CD8-positive, alpha-beta memory T cell (primary cell): ENCODE data around the gene OPCML. TPM values are rescaled to one million over a fixed set of nuclear protein-coding genes. Genes with fewer than 3 reads are reported as not detected.

Source experiments
- CTCF ChIA-PET: fragments of 350-600 bp; sonication (Branson Sonifier 250); formaldehyde crosslinking; loops from one replicate; lab custom pipeline; 2021; ENCODE audit warnings: antibody characterized with exemption; lab: Charles Lee
- POLR2A ChIA-PET: fragments of 350-600 bp; sonication (Branson Sonifier 250); formaldehyde crosslinking; loops from one replicate; lab custom pipeline; 2021; ENCODE audit warnings: antibody characterized with exemption; lab: Charles Lee
- DNase-seq, 5 donors: peaks; one replicate each; pipeline versions ENCODE4 v3.0.0 to v3.0.0-alpha.2; 2020 to 2022; ENCODE audit warnings: mixed read lengths in 1 of 5
- H3K27ac ChIP-seq: one replicate; pipeline ENCODE4 v1.7.0; 2013; ENCODE audit warnings: low read depth, mild to moderate bottlenecking, low read length, moderate library complexity
- H3K27me3 ChIP-seq: 2 replicates; pipeline ENCODE4 v1.7.0; 2013; ENCODE audit warnings: low read length, mild to moderate bottlenecking; ENCODE audit not compliant: insufficient read depth, poor library complexity, severe bottlenecking
- H3K36me3 ChIP-seq: 2 replicates; pipeline ENCODE4 v1.7.0; 2013; ENCODE audit warnings: mild to moderate bottlenecking, low read length, moderate library complexity; ENCODE audit not compliant: insufficient read depth
- H3K4me1 ChIP-seq: 2 replicates; pipeline ENCODE4 v1.7.0; 2013; ENCODE audit warnings: mild to moderate bottlenecking, low read length, moderate library complexity; ENCODE audit not compliant: insufficient read depth
- H3K4me3 ChIP-seq: 2 replicates; pipeline ENCODE4 v1.7.0; 2013; ENCODE audit warnings: mild to moderate bottlenecking, low read length
- H3K9me3 ChIP-seq: 2 replicates; pipeline ENCODE4 v1.7.0; 2013; ENCODE audit warnings: mild to moderate bottlenecking, low read length
- H3K27ac Mint-ChIP-seq, 8 donors: one replicate each; pipeline ENCODE4 v1.8.0; 2020 to 2021; ENCODE audit warnings: mixed read lengths in 8 of 8, mild to moderate bottlenecking in 6 of 8, inconsistent platforms in 3 of 8, moderate library complexity in 3 of 8
- H3K27me3 Mint-ChIP-seq, 2 donors: one replicate each; pipeline ENCODE4 v1.8.0; 2020 to 2021; ENCODE audit warnings: mixed read lengths in 2 of 2, mild to moderate bottlenecking in 1 of 2, moderate library complexity in 1 of 2
- H3K36me3 Mint-ChIP-seq, 3 donors: one replicate each; pipeline ENCODE4 v1.8.0; 2020 to 2021; ENCODE audit warnings: mixed read lengths in 3 of 3, inconsistent platforms in 1 of 3, mild to moderate bottlenecking in 1 of 3
- H3K4me1 Mint-ChIP-seq, 3 donors: one replicate each; pipeline ENCODE4 v1.8.0; 2020 to 2021; ENCODE audit warnings: mixed read lengths in 3 of 3, inconsistent platforms in 1 of 3, mild to moderate bottlenecking in 1 of 3
- H3K4me3 Mint-ChIP-seq, 7 donors: one replicate each; pipeline ENCODE4 v1.8.0; 2020 to 2021; ENCODE audit warnings: mixed read lengths in 7 of 7, mild to moderate bottlenecking in 6 of 7, moderate library complexity in 4 of 7, inconsistent platforms in 2 of 7
- H3K9me3 Mint-ChIP-seq, 5 donors: one replicate each; pipeline ENCODE4 v1.8.0; 2020 to 2022; ENCODE audit warnings: mixed read lengths in 5 of 5, mild to moderate bottlenecking in 3 of 5, moderate library complexity in 2 of 5, inconsistent platforms in 1 of 5
- polyA plus RNA-seq: library from polyadenylated mRNA; unstranded; fragments of 300-500 nt; fragmentation: Illumina TruSeq; gene quantifications from one replicate; pipeline ENCODE4 v1.2.3, GENCODE V29; 2021
- total RNA-seq, 2 experiments: library from RNA; stranded (reverse); gene quantifications; one replicate each; pipeline ENCODE4 v1.2.3, GENCODE V29; 2021

Gene OPCML
- total and polyA plus RNA-seq, 3 experiments from 2014 or later = not detected

DNA sequence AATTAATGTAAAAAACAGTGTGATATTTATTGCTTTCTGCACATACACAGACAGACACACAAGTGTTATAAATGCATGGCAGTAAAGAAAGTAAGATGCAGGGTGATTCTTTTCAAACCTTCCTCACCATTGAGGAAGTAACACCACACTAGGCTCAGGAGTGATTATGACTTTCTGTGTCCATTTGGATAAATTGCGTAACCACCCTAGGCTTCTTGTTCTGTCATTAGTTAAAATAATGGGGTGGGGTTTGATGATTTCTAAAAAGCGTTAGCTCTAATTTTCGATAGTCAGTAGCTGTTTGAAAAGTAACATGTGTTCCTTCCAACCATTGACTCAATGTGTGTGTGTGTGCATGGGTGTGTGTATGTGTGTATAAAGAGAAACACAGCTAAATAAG is 1081.7 kb downstream of the OPCML start:
- no peak for DNase-seq
- CTCF ChIA-PET = interaction anchor here (1.0 kb wide), 1 partner anchor 10 kb away, joined by 3 read pairs; no protein-coding TSS in a partner anchor
- H3K4me1 Mint-ChIP-seq = no peaks in the 10 kb centered on the region
- no peaks in the 10 kb centered on the region for H3K27me3 Mint-ChIP-seq
- POLR2A ChIA-PET = no interaction called here
- Histone ChIP-seq H3K4me3 (no peak overlapping the region), H3K27ac (no peak overlapping the region), H3K9me3 (no peaks in the 10 kb centered on the region), H3K36me3 (no peaks in the 10 kb centered on the region), H3K27me3 (no peaks in the 10 kb centered on the region), H3K4me1 (no peaks in the 10 kb centered on the region)
- no peak overlapping the region for H3K27ac Mint-ChIP-seq
- H3K4me3 Mint-ChIP-seq = no peak overlapping the region
- peaks cover 0 to 6% (median 2%) of the 10 kb centered on the region in 5 donors for H3K9me3 Mint-ChIP-seq
- peaks cover 0 to 2% (median 0%) of the 10 kb centered on the region in 3 donors for H3K36me3 Mint-ChIP-seq

DNA sequence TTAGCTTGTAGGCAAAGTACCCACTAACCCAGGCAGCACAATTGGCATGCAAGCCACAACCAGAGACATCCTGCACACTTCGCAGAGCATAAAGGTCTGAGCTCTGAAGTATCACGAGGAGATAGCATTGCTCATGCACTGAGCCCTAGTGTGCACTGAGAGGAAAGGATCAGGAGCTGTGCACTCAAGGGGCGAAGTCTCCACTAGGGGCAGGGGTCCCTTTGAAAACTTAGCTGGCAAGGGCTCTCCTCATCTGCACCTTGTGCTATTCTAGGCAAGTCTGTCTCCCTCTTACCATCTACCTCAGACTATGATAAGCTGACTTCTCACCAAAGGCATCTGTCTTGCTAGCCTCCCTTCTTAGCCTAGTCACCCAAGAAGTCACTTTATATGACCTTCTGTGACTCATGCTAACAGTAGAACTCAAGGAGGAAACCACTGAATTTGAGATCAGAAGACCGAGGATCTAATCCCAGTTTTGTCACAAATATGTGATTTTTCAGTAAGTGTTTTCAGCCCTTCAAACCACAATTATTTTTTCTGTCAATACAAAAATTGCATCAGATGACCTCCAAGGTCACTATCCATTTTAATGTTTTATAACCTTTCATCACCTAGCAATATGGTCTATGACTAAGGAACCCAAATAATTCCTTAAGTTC is 1083.8 kb downstream of the OPCML start:
- no peaks in the 10 kb centered on the region for H3K9me3 ChIP-seq
- H3K36me3 Mint-ChIP-seq = peaks cover 0 to 2% (median 0%) of the 10 kb centered on the region in 3 donors
- no peaks in the 10 kb centered on the region for H3K36me3 ChIP-seq
- H3K27ac Mint-ChIP-seq = no peak overlapping the region
- no peak overlapping the region for H3K27ac ChIP-seq
- H3K27me3 Mint-ChIP-seq = peaks cover 0 to 3% of the 10 kb centered on the region in 2 donors
- ChIA-PET CTCF (interaction anchor here (1.1 kb wide), 1 partner anchor 493 kb away, joined by 3 read pairs; no protein-coding TSS in a partner anchor), POLR2A (no interaction called here)
- DNase-seq = no peak
- H3K9me3 Mint-ChIP-seq = peaks cover 0 to 6% (median 2%) of the 10 kb centered on the region in 5 donors
- H3K4me3 Mint-ChIP-seq = no peak overlapping the region
- no peak overlapping the region for H3K4me3 ChIP-seq
- no peaks in the 10 kb centered on the region for H3K27me3 ChIP-seq
- no peaks in the 10 kb centered on the region for H3K4me1 ChIP-seq
- H3K4me1 Mint-ChIP-seq = no peaks in the 10 kb centered on the region

DNA sequence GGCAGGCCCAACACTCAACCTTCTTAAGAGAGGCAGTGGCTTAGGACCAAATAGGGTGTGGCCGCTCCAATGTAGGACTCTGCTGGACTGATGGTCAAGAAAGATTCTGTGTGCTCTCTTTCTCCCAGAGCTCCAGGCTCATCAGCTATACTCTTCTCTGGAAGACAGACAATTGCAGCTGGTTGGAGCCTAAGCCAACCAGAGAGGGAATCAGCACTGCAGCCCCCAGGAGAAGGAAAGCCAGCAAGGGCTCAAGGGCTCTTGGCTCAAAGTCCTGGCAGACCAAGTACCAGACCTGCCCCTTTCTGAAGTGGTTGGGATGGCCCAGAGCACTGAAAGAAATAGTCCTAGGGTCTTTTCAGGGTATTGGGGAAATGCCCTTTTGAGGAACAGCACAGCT is 1084.5 kb downstream of the OPCML start:
- POLR2A ChIA-PET = no interaction called here

DNA sequence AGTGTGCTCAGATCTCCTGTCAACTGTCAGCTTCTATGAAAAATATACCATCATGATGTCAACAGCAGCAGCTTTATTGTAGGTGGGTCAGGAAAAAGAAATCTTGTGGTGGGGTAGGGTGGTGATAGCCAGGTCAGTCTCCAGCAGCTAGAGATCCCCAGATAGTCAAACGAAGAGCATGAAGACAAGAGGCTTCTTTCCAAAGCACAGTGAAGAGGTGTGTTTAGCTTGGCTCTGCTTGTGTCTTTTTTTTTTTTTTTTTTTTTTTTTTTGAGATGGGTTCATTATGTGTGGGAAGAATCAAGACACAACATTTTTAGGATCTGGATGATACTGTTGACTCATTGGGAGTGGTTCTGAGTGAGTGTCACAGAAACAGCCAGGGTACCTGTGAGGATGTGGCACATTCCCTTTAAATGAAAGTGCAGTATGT is 1086.4 kb downstream of the OPCML start:
- H3K9me3 Mint-ChIP-seq = peaks cover 0 to 4% (median 2%) of the 10 kb centered on the region in 5 donors
- Histone ChIP-seq H3K4me3 (no peak overlapping the region), H3K27ac (no peak overlapping the region), H3K27me3 (no peaks in the 10 kb centered on the region), H3K9me3 (no peaks in the 10 kb centered on the region), H3K36me3 (no peaks in the 10 kb centered on the region), H3K4me1 (no peaks in the 10 kb centered on the region)
- DNase-seq = no peak
- POLR2A ChIA-PET = no interaction called here
- CTCF ChIA-PET = no interaction called here
- no peak overlapping the region for H3K27ac Mint-ChIP-seq
- peaks cover 5 to 7% of the 10 kb centered on the region in 2 donors for H3K27me3 Mint-ChIP-seq
- H3K4me3 Mint-ChIP-seq = no peak overlapping the region
- H3K36me3 Mint-ChIP-seq = no peaks in the 10 kb centered on the region
- H3K4me1 Mint-ChIP-seq = no peaks in the 10 kb centered on the region

More for the DNA sequence above, 1084.5 kb downstream of the OPCML start:
- CTCF ChIA-PET = interaction anchor here (1.1 kb wide), 1 partner anchor 493 kb away, joined by 3 read pairs; no protein-coding TSS in a partner anchor
- H3K4me1 Mint-ChIP-seq = no peaks in the 10 kb centered on the region
- Histone ChIP-seq H3K27me3 (no peaks in the 10 kb centered on the region), H3K4me1 (no peaks in the 10 kb centered on the region), H3K27ac (no peak overlapping the region), H3K9me3 (no peaks in the 10 kb centered on the region), H3K36me3 (no peaks in the 10 kb centered on the region), H3K4me3 (no peak overlapping the region)
- H3K4me3 Mint-ChIP-seq = no peak overlapping the region
- DNase-seq = no peak
- H3K27me3 Mint-ChIP-seq = peaks cover 0 to 4% of the 10 kb centered on the region in 2 donors
- H3K36me3 Mint-ChIP-seq = peaks cover 0 to 2% (median 0%) of the 10 kb centered on the region in 3 donors
- no peak overlapping the region for H3K27ac Mint-ChIP-seq
- H3K9me3 Mint-ChIP-seq = peaks cover 0 to 6% (median 2%) of the 10 kb centered on the region in 5 donors

DNA sequence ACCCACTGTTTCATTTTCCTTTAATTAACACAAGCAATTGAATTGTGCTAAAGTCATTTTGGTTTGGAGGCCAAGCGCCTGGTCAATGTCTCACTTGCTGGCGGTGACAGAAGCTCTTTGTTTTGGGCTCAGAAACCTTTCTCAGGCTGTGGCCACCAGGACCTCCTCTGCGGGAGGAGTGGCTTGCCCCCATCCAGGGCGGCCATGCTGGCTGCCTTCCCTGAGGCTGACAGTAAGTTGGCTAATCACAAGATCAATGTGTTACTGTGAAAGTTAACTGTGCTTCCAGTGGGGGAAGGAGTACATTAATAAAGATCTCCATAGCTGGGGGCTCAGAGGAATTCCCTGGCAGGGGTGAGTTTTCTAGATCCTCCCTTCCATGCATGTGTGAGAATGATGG is 1087.4 kb downstream of the OPCML start:
- Mint-ChIP-seq H3K27ac (no peak overlapping the region), H3K27me3 (peaks cover 5 to 7% of the 10 kb centered on the region in 2 donors), H3K36me3 (no peaks in the 10 kb centered on the region), H3K4me1 (no peaks in the 10 kb centered on the region), H3K9me3 (peaks cover 0 to 5% (median 4%) of the 10 kb centered on the region in 5 donors), H3K4me3 (no peak overlapping the region)
- H3K4me1 ChIP-seq = no peaks in the 10 kb centered on the region
- ChIA-PET POLR2A (no interaction called here), CTCF (no interaction called here)
- H3K9me3 ChIP-seq = no peaks in the 10 kb centered on the region
- no peaks in the 10 kb centered on the region for H3K27me3 ChIP-seq
- no peak for DNase-seq
- H3K27ac ChIP-seq = no peak overlapping the region
- no peak overlapping the region for H3K4me3 ChIP-seq
- H3K36me3 ChIP-seq = no peaks in the 10 kb centered on the region

DNA sequence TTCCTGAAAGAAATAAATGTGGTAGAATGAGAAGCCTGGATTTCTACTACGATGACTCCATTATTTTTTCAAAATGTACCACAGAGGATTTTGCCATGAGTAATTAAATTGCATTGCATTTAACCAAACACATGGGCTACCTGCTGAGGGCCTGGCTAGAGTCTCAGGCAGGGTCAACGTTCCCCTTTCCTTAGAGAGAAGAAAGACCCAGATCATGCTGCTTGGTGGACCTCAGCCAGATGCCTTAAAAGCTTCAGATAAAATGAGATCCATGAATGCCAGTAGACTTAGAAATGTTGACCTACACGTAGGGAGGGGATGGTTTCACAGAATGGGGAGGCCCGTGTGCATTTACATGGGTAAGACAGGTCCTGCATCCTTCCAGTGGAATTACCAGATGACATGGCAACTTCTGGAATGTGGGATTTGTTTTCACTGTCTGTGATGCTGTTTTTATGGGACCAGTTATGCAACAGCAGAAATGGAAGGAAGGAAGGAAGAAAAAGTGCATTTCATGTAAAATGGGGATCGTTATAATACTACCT is 1092.5 kb downstream of the OPCML start:
- Histone ChIP-seq H3K4me3 (no peak overlapping the region), H3K4me1 (no peaks in the 10 kb centered on the region), H3K36me3 (no peaks in the 10 kb centered on the region), H3K9me3 (no peaks in the 10 kb centered on the region), H3K27ac (no peak overlapping the region), H3K27me3 (no peaks in the 10 kb centered on the region)
- Mint-ChIP-seq H3K4me1 (no peaks in the 10 kb centered on the region), H3K9me3 (peaks cover 0 to 8% (median 2%) of the 10 kb centered on the region in 5 donors), H3K4me3 (no peak overlapping the region), H3K27me3 (peaks cover 5 to 7% of the 10 kb centered on the region in 2 donors), H3K36me3 (no peaks in the 10 kb centered on the region), H3K27ac (no peak overlapping the region)
- ChIA-PET CTCF (no interaction called here), POLR2A (no interaction called here)
- DNase-seq = no peak

DNA sequence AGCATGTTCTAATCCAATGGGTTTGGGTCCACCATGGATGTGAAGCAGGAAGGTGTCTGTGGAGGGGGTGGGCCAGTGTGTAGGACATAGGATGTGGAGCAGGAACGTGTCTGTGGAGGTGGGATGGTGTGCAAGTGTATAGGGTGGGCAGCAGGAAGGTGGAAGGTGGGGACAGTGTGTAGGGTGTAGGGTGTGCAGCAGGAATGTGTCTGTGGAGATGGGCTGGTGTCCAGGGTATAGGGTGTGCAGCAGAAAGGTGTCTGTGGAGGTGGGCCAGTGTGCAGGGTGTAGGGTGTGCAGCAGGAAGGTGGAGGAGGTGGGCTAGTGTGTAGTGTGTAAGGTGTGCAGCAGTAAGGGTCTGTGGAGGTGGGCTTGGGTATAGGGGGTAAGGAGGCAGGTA is 1093.9 kb downstream of the OPCML start:
- no peaks in the 10 kb centered on the region for H3K27me3 ChIP-seq
- no peak overlapping the region for H3K27ac Mint-ChIP-seq
- ChIA-PET CTCF (no interaction called here), POLR2A (no interaction called here)
- H3K4me1 ChIP-seq = no peaks in the 10 kb centered on the region
- DNase-seq = no peak
- H3K9me3 ChIP-seq = no peaks in the 10 kb centered on the region
- H3K4me3 Mint-ChIP-seq = no peak overlapping the region
- H3K36me3 Mint-ChIP-seq = no peaks in the 10 kb centered on the region
- H3K36me3 ChIP-seq = no peaks in the 10 kb centered on the region
- peaks cover 4 to 5% of the 10 kb centered on the region in 2 donors for H3K27me3 Mint-ChIP-seq
- no peak overlapping the region for H3K4me3 ChIP-seq
- H3K9me3 Mint-ChIP-seq = peaks cover 0 to 8% (median 2%) of the 10 kb centered on the region in 5 donors
- H3K4me1 Mint-ChIP-seq = no peaks in the 10 kb centered on the region
- H3K27ac ChIP-seq = no peak overlapping the region

DNA sequence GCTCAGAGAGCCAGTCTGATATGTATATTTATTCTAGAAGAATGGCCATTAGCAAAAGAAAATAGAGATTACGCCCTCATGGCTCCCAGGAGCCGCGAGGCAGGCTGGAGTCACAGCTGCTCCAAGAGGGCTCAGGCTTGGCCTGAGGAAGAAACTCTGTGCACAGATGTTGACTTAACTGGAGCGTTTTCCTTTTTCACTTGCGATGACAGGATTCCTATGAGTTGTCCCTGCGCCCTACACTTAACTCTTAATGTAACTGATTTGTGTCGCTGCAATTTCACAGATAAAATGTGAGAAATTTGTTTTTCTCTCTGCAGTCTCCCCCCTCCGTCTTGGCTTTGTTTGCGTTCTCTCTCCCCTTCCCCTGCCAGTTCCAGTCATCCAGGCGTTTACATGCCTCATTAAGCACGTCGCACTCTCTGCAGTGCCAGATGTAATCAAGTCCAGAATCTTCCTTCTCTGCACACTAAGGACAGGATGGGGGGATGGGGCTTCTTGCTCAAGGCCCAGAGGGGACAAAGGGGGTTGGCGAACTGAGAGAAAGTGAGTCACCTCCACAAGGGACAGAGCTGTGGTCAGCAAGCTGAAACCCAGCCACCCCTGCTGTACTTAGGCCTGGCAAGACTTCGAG is 1101.8 kb downstream of the OPCML start:
- no peak overlapping the region for H3K4me3 Mint-ChIP-seq
- Histone ChIP-seq H3K9me3 (no peaks in the 10 kb centered on the region), H3K27me3 (no peaks in the 10 kb centered on the region), H3K4me1 (no peaks in the 10 kb centered on the region), H3K36me3 (no peaks in the 10 kb centered on the region), H3K4me3 (no peak overlapping the region), H3K27ac (no peak overlapping the region)
- no peak for DNase-seq
- peaks cover 0 to 5% (median 3%) of the 10 kb centered on the region in 5 donors for H3K9me3 Mint-ChIP-seq
- H3K27ac Mint-ChIP-seq = no peak overlapping the region
- H3K36me3 Mint-ChIP-seq = no peaks in the 10 kb centered on the region
- H3K4me1 Mint-ChIP-seq = no peaks in the 10 kb centered on the region
- ChIA-PET POLR2A (no interaction called here), CTCF (no interaction called here)
- peaks cover 3 to 4% of the 10 kb centered on the region in 2 donors for H3K27me3 Mint-ChIP-seq
